ENCODE measurements around the gene DDX17. TPM values are rescaled to one million over a fixed set of nuclear protein-coding genes. Genes with fewer than 3 reads are reported as not detected.
A peak's percentile ranks its signal among the peaks of the same experiment; 100 is the strongest.

The DDX17 gene
- total and polyA plus RNA-seq, 2 experiments from 2014 or later = 88.0 to 603 TPM

DNA sequence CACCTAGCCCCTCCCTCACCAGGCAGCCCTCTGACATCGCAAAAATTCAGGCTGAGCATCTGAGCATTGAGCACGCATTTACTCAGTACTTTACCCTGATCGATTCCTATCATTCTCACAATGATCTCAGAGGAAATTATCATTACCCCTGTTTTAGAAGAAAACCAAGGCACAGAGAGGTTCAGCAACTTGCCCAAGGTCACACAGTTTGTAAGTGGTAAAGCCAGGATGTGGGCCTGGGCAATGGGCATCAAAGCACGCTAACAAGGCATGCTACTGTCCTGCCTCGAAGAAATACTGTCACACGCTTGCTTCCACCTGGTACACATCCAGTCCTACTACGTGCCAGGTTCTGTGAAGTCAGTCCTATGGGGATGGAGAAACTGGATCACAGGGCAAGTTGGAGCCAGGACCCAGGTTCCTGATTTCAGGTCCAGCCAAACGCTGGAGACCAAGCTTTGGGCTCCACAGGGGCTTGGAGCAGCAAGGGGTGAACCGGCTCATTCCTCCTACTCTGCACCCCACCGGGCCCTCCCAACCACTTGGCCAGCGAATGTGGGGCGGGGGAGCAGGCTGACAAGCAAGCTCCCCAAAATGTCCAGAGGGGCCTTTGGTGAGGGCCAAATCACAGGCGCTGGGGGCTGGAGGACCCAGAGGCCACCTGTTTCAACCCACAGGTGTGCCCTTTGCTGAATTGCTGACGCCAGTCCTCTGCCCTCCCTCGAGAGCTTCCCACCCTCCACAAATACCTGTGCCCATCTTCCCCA is 69.3 kb downstream of the DDX17 start (continued):
- TF ChIP-seq REST (IDR thresholded peaks at IDR 0.05; ENCODE audit: unreplicated experiment) = no peak

DNA sequence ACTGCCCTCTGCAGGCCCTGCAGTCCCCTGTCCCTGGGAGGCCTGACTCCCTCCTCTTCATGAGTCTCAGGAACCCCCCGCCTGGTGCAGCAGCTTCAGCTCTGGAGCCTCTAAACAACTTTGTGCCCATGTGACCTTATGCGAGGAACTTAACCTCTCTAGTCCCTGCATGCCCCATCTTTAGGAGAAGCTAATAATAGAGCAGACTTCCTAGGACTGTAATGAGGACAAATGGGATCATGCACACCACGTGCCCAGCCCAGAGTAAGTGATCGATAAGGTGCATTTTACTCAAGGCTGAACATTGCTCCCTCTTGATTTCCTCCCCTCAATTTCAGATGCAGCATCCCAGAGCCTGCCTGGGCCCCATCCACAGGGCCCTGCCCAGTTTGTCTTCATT is 70.1 kb downstream of the DDX17 start:
- H3K27me3 ChIP-seq (ENCODE audit: insufficient read depth) = no peaks in the 10 kb centered on the region
- no peak overlapping the region for H3K27ac ChIP-seq (ENCODE audit: low read depth)
- H3K4me1 ChIP-seq (ENCODE audit: insufficient read depth) = no peaks in the 10 kb centered on the region
- H4K20me1 ChIP-seq (replicated peaks; ENCODE audit: insufficient read depth) = no peaks in the 10 kb centered on the region
- Mint-ChIP-seq H3K36me3 (ENCODE audit: low read depth) (no peaks in the 10 kb centered on the region), H3K27me3 (ENCODE audit: insufficient read depth, low read depth, poor library complexity) (peaks cover 15% of the 10 kb centered on the region), H3K27ac (no peak overlapping the region), H3K4me3 (no peak overlapping the region), H3K9me3 (no peaks in the 10 kb centered on the region), H3K4me1 (peaks cover 4% of the 10 kb centered on the region)
- ATAC-seq (peak; percentile 18), DNase-seq (ENCODE audit: low spot score) (no peak)
- no peaks in the 10 kb centered on the region for H3K9me2 ChIP-seq (ENCODE audit: insufficient read depth)
- no peaks in the 10 kb centered on the region for H3K79me2 ChIP-seq (replicated peaks; ENCODE audit: insufficient read depth)
- H3K4me3 ChIP-seq = no peak overlapping the region
- H3F3A ChIP-seq (replicated peaks; ENCODE audit: low read depth) = no peaks in the 10 kb centered on the region; the same call in 1 of the 2 replicates
- H3K4me2 ChIP-seq = no peak overlapping the region
- H3K36me3 ChIP-seq (ENCODE audit: insufficient read depth) = no peaks in the 10 kb centered on the region
- H2AFZ ChIP-seq = no peak overlapping the region
- TF ChIP-seq CREB1 (CRISPR knock-in tag; IDR thresholded peaks at IDR 0.05; ENCODE audit: low read depth) (no peak), ZNF114 (CRISPR knock-in tag; IDR thresholded peaks at IDR 0.05) (no peak), EZH2phosphoT487 (IDR thresholded peaks at IDR 0.05; ENCODE audit: unreplicated experiment) (no peak), POLR2AphosphoS5 (IDR thresholded peaks at IDR 0.05; ENCODE audit: low read depth) (no peak), REST (IDR thresholded peaks at IDR 0.05; ENCODE audit: unreplicated experiment) (no peak), ZNF462 (CRISPR knock-in tag; IDR thresholded peaks at IDR 0.05) (no peak), ZNF331 (CRISPR knock-in tag; IDR thresholded peaks at IDR 0.05; ENCODE audit: low read depth) (no peak), NANOG (IDR thresholded peaks at IDR 0.05; ENCODE audit: borderline replicate concordance) (no peak), JUNB (IDR thresholded peaks at IDR 0.05; ENCODE audit: unreplicated experiment) (no peak)
- TF ChIP-seq, protein P1, sequence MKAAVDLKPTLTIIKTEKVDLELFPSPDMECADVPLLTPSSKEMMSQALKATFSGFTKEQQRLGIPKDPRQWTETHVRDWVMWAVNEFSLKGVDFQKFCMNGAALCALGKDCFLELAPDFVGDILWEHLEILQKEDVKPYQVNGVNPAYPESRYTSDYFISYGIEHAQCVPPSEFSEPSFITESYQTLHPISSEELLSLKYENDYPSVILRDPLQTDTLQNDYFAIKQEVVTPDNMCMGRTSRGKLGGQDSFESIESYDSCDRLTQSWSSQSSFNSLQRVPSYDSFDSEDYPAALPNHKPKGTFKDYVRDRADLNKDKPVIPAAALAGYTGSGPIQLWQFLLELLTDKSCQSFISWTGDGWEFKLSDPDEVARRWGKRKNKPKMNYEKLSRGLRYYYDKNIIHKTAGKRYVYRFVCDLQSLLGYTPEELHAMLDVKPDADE (IDR thresholded peaks at IDR 0.05) = no peak

All from GM23338 (cell line).